ENCODE results near the gene GLI2. TPM values are rescaled to one million over a fixed set of nuclear protein-coding genes. Genes with fewer than 3 reads are reported as not detected.

The GLI2 gene
- total and polyA plus RNA-seq, 7 donors: 0.20 to 2.4 (median 0.66) TPM

DNA sequence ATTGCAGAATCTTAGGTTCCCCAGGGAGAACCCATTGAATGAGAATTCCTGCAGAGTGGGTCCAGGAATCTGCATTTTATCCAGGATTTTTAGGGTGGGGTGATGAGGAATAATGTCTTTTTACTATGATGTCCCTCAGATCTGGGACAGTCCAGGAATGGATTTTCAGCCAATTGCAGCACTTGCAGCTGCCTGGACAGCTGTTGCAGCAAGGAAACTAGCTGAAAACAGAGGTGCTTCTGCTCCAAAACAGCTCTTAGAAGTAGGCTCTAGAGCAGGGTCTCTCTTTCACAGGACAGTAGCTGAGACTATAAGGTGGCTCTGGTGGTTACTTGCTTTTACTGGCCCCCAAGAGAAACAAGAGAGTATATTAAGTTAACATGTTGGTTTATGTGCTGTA, 9.1 kb downstream of the GLI2 start:
- H3K4me1 ChIP-seq: no peaks in the 10 kb centered on the region
- H3K27me3 ChIP-seq (ENCODE audit: insufficient read depth in 3 of 3, low read length in 2 of 3): peaks cover 0 to 47% (median 14%) of the 10 kb centered on the region in 3 donors
- DNase-seq: no peak
- intact Hi-C loops (cut with DNase I): no loop called here
- no peak for ATAC-seq
- no peak overlapping the region for H3K4me3 ChIP-seq
- TF ChIP-seq, protein P1, sequence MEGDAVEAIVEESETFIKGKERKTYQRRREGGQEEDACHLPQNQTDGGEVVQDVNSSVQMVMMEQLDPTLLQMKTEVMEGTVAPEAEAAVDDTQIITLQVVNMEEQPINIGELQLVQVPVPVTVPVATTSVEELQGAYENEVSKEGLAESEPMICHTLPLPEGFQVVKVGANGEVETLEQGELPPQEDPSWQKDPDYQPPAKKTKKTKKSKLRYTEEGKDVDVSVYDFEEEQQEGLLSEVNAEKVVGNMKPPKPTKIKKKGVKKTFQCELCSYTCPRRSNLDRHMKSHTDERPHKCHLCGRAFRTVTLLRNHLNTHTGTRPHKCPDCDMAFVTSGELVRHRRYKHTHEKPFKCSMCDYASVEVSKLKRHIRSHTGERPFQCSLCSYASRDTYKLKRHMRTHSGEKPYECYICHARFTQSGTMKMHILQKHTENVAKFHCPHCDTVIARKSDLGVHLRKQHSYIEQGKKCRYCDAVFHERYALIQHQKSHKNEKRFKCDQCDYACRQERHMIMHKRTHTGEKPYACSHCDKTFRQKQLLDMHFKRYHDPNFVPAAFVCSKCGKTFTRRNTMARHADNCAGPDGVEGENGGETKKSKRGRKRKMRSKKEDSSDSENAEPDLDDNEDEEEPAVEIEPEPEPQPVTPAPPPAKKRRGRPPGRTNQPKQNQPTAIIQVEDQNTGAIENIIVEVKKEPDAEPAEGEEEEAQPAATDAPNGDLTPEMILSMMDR (IDR thresholded peaks at IDR 0.05): no peak
- H3K9me3 ChIP-seq: no peaks in the 10 kb centered on the region
- no peaks in the 10 kb centered on the region for H3K36me3 ChIP-seq (ENCODE audit: insufficient read depth in 1 of 2, low read depth in 1 of 2)
- no peak overlapping the region for H3K27ac ChIP-seq

DNA sequence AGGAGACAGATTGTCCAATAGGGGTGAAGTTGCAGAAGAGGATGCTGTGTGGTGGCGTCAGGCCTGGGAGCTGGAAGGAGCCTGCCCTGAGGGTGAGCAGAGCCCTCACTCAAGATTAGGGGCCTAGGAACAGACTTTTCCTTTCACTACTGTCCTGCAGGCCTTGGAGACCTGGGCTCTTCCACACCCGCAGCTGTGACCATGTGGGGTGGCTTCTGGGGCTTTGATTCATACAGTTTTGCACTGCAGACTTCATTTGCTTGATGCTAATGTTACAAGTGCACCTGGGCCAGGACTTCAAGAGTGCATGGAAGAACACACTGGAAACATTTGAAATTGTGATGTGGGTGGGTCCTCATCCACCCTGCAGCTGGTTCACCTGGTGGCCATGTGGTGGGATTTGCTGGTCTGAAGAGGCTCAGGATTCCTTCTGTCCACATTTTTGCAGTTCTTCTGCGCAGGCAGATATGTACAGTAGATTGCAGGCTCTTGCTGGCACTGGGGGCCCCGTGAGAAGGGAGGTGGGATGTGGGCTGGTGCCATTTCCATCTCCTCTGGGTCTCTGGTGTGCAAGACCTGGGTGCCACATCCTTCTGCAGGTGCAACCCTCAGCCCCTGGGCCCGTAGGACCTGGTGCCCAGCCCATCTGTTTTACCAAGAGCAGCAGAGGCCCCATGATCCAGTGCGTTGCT, 9.9 kb downstream of the GLI2 start:
- H3K9me3 ChIP-seq: no peaks in the 10 kb centered on the region
- peaks cover 0 to 40% (median 12%) of the 10 kb centered on the region in 3 donors for H3K27me3 ChIP-seq (ENCODE audit: insufficient read depth in 3 of 3, low read length in 2 of 3)
- 92 to 93% (median 93%) methylated on average over 6 of the region's 6 CpGs for WGBS, 3 donors
- no peaks in the 10 kb centered on the region for H3K36me3 ChIP-seq (ENCODE audit: insufficient read depth in 1 of 2, low read depth in 1 of 2)
- H3K4me1 ChIP-seq: no peaks in the 10 kb centered on the region
- intact Hi-C loops (cut with DNase I): no loop called here
- ATAC-seq: no peak
- H3K4me3 ChIP-seq: no peak overlapping the region
- no peak overlapping the region for H3K27ac ChIP-seq
- TF ChIP-seq, protein P1 (IDR thresholded peaks at IDR 0.05): no peak
- DNase-seq: no peak

DNA sequence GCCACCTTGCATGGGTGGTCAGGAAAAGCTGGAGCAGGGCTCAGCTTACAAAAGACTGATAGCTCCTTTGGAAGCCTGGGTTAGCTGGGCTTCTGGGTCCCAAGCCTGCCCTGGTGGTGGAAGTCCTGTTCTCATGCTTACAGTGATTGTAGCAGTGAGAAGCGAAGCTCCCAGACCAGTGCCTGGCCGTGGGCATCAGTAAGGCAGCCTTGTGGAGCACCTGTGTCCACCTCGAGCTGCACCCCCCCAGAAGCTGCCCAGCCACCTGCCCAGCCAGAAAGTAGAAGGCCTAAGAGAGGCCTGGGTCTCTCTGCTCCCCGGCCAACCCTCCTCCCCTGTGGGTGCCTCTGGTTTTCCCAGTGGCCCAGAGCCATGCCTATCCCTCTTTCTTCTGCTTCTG, 10.5 kb downstream of the GLI2 start:
- Histone ChIP-seq H3K27me3 (ENCODE audit: insufficient read depth in 3 of 3, low read length in 2 of 3) (peaks cover 0 to 34% (median 9%) of the 10 kb centered on the region in 3 donors), H3K9me3 (no peaks in the 10 kb centered on the region), H3K36me3 (ENCODE audit: insufficient read depth in 1 of 2, low read depth in 1 of 2) (no peaks in the 10 kb centered on the region), H3K4me1 (no peaks in the 10 kb centered on the region), H3K27ac (no peak overlapping the region), H3K4me3 (no peak overlapping the region)
- TF ChIP-seq, protein P1 (IDR thresholded peaks at IDR 0.05): no peak
- WGBS, 3 donors: 82 to 89% (median 86%) methylated on average over 4 of the region's 4 CpGs
- intact Hi-C loops (cut with DNase I): no loop called here
- no peak for DNase-seq
- ATAC-seq: no peak

DNA sequence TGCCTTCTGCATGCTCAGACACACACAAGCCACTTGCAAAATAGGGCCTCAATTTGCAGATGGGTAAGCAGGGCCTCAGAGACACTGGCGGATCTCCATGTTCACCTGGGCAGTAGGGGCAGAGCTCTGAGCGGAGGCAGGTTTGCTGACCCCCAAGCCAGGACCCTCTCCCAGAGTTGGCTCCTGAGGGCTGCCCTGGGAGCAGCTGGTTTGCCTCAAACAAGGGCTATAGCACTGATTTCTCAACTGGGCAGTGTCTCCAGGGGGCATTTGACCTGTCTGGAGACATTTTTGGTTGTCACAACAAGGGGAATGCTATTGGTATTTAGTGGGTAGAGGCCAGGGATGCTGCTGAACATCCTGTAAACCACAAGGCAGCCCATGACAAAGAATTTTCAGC, 11.6 kb downstream of the GLI2 start:
- H3K27me3 ChIP-seq (ENCODE audit: insufficient read depth in 3 of 3, low read length in 2 of 3): peaks cover 0 to 23% (median 3%) of the 10 kb centered on the region in 3 donors

More for the DNA sequence above, 11.6 kb downstream of the GLI2 start:
- H3K4me1 ChIP-seq: no peaks in the 10 kb centered on the region
- H3K4me3 ChIP-seq: no peak overlapping the region
- H3K9me3 ChIP-seq: no peaks in the 10 kb centered on the region
- H3K36me3 ChIP-seq (ENCODE audit: insufficient read depth in 1 of 2, low read depth in 1 of 2): no peaks in the 10 kb centered on the region
- no peak overlapping the region for H3K27ac ChIP-seq
- TF ChIP-seq, protein P1 (IDR thresholded peaks at IDR 0.05): no peak
- no peak for DNase-seq
- WGBS, 3 donors: 97 to 100% (median 97%) methylated on average over 2 of the region's 2 CpGs
- intact Hi-C loops (cut with DNase I): no loop called here
- no peak for ATAC-seq
